SK-N-SH (cell line): ENCODE results near the gene TUBA1B. TPM values are rescaled to one million over a fixed set of nuclear protein-coding genes. Genes with fewer than 3 reads are reported as not detected.

Experiments
- CTCF ChIA-PET: fragments of 300-600, 350-600 bp; formaldehyde crosslinking; extraction: SDS; loops from one replicate; lab custom pipeline; 2021; lab: Yijun Ruan, JAX
- POLR2A ChIA-PET: fragments of 350-600 bp; sonication (Branson Sonifier 250); formaldehyde crosslinking; extraction: SDS; loops from one replicate; lab custom pipeline; 2020; ENCODE audit warnings: antibody characterized with exemption, inconsistent platforms; lab: Yijun Ruan, JAX
- DNase-seq: peaks from one replicate; pipeline ENCODE4 v3.0.0; 2012
- H2AFZ ChIP-seq: fragments of 200-600 bp; sonication (generic); 2 replicates; pipeline ENCODE4 v1.8.1; 2016; ENCODE audit warnings: antibody characterized with exemption, mild to moderate bottlenecking, low read depth
- H3F3A ChIP-seq: fragments of 200-600 bp; sonication (generic); replicated peaks from 2 replicates; pipeline ENCODE3; 2016; ENCODE audit warnings: antibody characterized with exemption, mild to moderate bottlenecking; ENCODE audit not compliant: insufficient read depth
- H3K27ac ChIP-seq, 2 experiments: fragments of 200-500 bp in 1 of 2; fragments of 200-600 bp in 1 of 2; sonication (Bioruptor generic) in 1 of 2; sonication (generic), shearing (Covaris generic) in 1 of 2; 2 replicates each; pipeline versions ENCODE4 v1.5.1 to v1.6.1; 2014 to 2016; ENCODE audit warnings: low read depth in 2 of 2, inconsistent platforms in 1 of 2, low read length in 1 of 2, mild to moderate bottlenecking in 1 of 2, mixed read lengths in 1 of 2
- H3K27me3 ChIP-seq: fragments of 200-600 bp; sonication (generic), shearing (Covaris generic); 2 replicates; pipeline ENCODE4 v1.6.1; 2016; ENCODE audit warnings: mixed run types; ENCODE audit not compliant: insufficient read depth
- H3K36me3 ChIP-seq, 2 experiments: fragments of 200-500 bp in 1 of 2; fragments of 200-600 bp in 1 of 2; sonication (Bioruptor generic) in 1 of 2; sonication (generic) in 1 of 2; replicated peaks in 1 of 2; 2 replicates each; pipeline versions ENCODE3 to v1.5.1; 2014 to 2016; ENCODE audit warnings: low read length in 1 of 2, mild to moderate bottlenecking in 1 of 2; ENCODE audit not compliant: insufficient read depth in 2 of 2, control insufficient read depth in 1 of 2
- H3K4me1 ChIP-seq, 2 experiments: fragments of 200-500 bp in 1 of 2; fragments of 200-600 bp in 1 of 2; sonication (Bioruptor generic) in 1 of 2; sonication (generic), shearing (Covaris generic) in 1 of 2; 2 replicates each; pipeline versions ENCODE4 v1.5.1 to v1.6.1; 2014 to 2016; ENCODE audit warnings: low read depth in 1 of 2, low read length in 1 of 2, mixed run types in 1 of 2; ENCODE audit not compliant: insufficient read depth in 2 of 2, control insufficient read depth in 1 of 2
- H3K4me2 ChIP-seq: fragments of 200-600 bp; sonication (generic), shearing (Covaris generic); 2 replicates; pipeline ENCODE4 v1.6.1; 2017; ENCODE audit warnings: mixed run types
- H3K4me3 ChIP-seq, 2 experiments: fragments of 200-500 bp in 1 of 2; fragments of 200-600 bp in 1 of 2; sonication (Bioruptor generic) in 1 of 2; sonication (generic), shearing (Covaris generic) in 1 of 2; 2 replicates each; pipeline versions ENCODE4 v1.5.1 to v1.8.1; 2014 to 2016; ENCODE audit warnings: low read depth in 2 of 2, inconsistent platforms in 1 of 2, low read length in 1 of 2, mild to moderate bottlenecking in 1 of 2, mixed read lengths in 1 of 2, moderate library complexity in 1 of 2
- H3K79me2 ChIP-seq: fragments of 200-600 bp; sonication (generic); 2 replicates; pipeline ENCODE4 v1.8.1; 2017; ENCODE audit warnings: mild to moderate bottlenecking; ENCODE audit not compliant: insufficient read depth
- H3K9ac ChIP-seq: fragments of 200-600 bp; sonication (generic); 2 replicates; pipeline ENCODE4 v1.6.1; 2017; ENCODE audit warnings: mixed run types
- H3K9me2 ChIP-seq: fragments of 200-600 bp; sonication (generic); 2 replicates; pipeline ENCODE4 v1.6.1; 2017; ENCODE audit warnings: mixed run types
- H3K9me3 ChIP-seq: fragments of 200-600 bp; sonication (generic); 2 replicates; pipeline ENCODE4 v1.6.1; 2017; ENCODE audit warnings: mixed run types, mild to moderate bottlenecking, moderate library complexity
- H4K20me1 ChIP-seq: fragments of 200-600 bp; sonication (generic); 2 replicates; pipeline ENCODE4 v1.6.1; 2017; ENCODE audit warnings: mild to moderate bottlenecking, mixed run types; ENCODE audit not compliant: insufficient read depth
- CHD2 ChIP-seq: fragments of 150-350 bp; IDR thresholded peaks from 2 replicates; pipeline ENCODE4 v1.6.1; 2018; ENCODE audit warnings: low read length; ENCODE audit not compliant: partially characterized antibody
- CTCF ChIP-seq: fragments of 200-600 bp; sonication (generic); IDR thresholded peaks from 2 replicates; pipeline ENCODE4 v1.6.1; 2017; ENCODE audit warnings: antibody characterized with exemption, mild to moderate bottlenecking, moderate library complexity
- FOXJ3 ChIP-seq: sonication (generic); formaldehyde crosslinking; IDR thresholded peaks from 2 replicates; pipeline ENCODE4 v1.5.1; 2020; ENCODE audit warnings: mild to moderate bottlenecking, missing genetic modification reagents
- GABPA ChIP-seq: IDR thresholded peaks from 2 replicates; pipeline ENCODE4 v1.4.0; 2012; ENCODE audit warnings: low read depth, mild to moderate bottlenecking
- GATA2 ChIP-seq: sonication (generic); formaldehyde crosslinking; IDR thresholded peaks from 2 replicates; pipeline ENCODE4 v1.5.0; 2020; ENCODE audit warnings: mild to moderate bottlenecking, missing genetic modification reagents
- IRF3 ChIP-seq: fragments of 150-350 bp; IDR thresholded peaks from 2 replicates; pipeline ENCODE4 v1.6.1; 2016; ENCODE audit warnings: mild to moderate bottlenecking, low read depth, low read length
- MEF2A ChIP-seq: IDR thresholded peaks from 2 replicates; pipeline ENCODE4 v1.4.0; 2012; ENCODE audit warnings: low read depth, borderline replicate concordance
- NFIC ChIP-seq: IDR thresholded peaks from 2 replicates; pipeline ENCODE4 v1.4.0; 2012; ENCODE audit warnings: borderline replicate concordance
- NRF1 ChIP-seq: IDR thresholded peaks from 2 replicates; pipeline ENCODE4 v1.6.1; 2012; ENCODE audit warnings: low read depth, mild to moderate bottlenecking, low read length
- PBX3 ChIP-seq: IDR thresholded peaks from 2 replicates; pipeline ENCODE4; 2012
- RAD21 ChIP-seq: IDR thresholded peaks from 2 replicates; pipeline ENCODE4 v1.6.1; 2012; ENCODE audit warnings: mild to moderate bottlenecking, low read length
- RCOR1 ChIP-seq: fragments of 150-350 bp; IDR thresholded peaks from 2 replicates; pipeline ENCODE4 v1.6.1; 2017; ENCODE audit warnings: antibody characterized with exemption, low read length
- REST ChIP-seq: IDR thresholded peaks from 2 replicates; pipeline ENCODE4 v1.6.1; 2012; ENCODE audit warnings: mild to moderate bottlenecking, low read depth, low read length, moderate library complexity
- RFX5 ChIP-seq: IDR thresholded peaks from 2 replicates; pipeline ENCODE4 v1.6.1; 2012; ENCODE audit warnings: mild to moderate bottlenecking, improper control_type of control experiment, low read length
- SIN3A ChIP-seq: IDR thresholded peaks from 2 replicates; pipeline ENCODE4 v1.6.1; 2012; ENCODE audit warnings: low read depth, mild to moderate bottlenecking, low read length, moderate library complexity, borderline replicate concordance
- SMC3 ChIP-seq: IDR thresholded peaks from 2 replicates; pipeline ENCODE4 v1.6.1; 2012; ENCODE audit warnings: low read depth, low read length, improper control_type of control experiment
- USF1 ChIP-seq: IDR thresholded peaks from 2 replicates; pipeline ENCODE4 v1.4.0; 2012; ENCODE audit warnings: low read depth, borderline replicate concordance
- YY1 ChIP-seq: IDR thresholded peaks from 2 replicates; pipeline ENCODE4 v1.4.0; 2012; ENCODE audit warnings: low read depth, mild to moderate bottlenecking
- WGBS: methylation state at CpG from one replicate; pipeline ENCODE4 v1.1.6; 2017; ENCODE audit warnings: low lambda C conversion rate; 5-methylcytosine and 5-hydroxymethylcytosine counted together
- polyA plus RNA-seq, 3 experiments: library from polyadenylated mRNA; depleted of rRNA; stranded (reverse); fragments of >200 nt; gene quantifications; 2 replicates each; pipeline ENCODE4 v1.2.3, GENCODE V29; 2012

The TUBA1B gene
- polyA plus RNA-seq, 1 of the 3 experiments (the other 2 are of a cell fraction), result 2,454 TPM

GRCh38 chr12:49121047-49121696, 10.0 kb downstream of the TUBA1B start:
- DNase-seq, result peak; percentile 77
- Histone ChIP-seq H3K79me2 (no peaks in the 10 kb centered on the region), H3K4me2 (no peak overlapping the region), H3K9me2 (no peaks in the 10 kb centered on the region), H3K36me3 (no peaks in the 10 kb centered on the region), H3K4me3 (no peak overlapping the region; a peak in 1 of 4 replicates), H3K9me3 (no peaks in the 10 kb centered on the region), H3K9ac (no peak overlapping the region), H3K4me1 (no peaks in the 10 kb centered on the region; a peak in 1 of 4 replicates)
- CTCF ChIA-PET, result interaction anchor here (0.5 to 10.3 kb wide), 20 partner anchors 9 to 124 kb away, joined by 3 to 147 read pairs (median 6); partner anchors contain the start of genes DHH, LMBR1L and TUBA1B
- POLR2A ChIA-PET, result interaction anchor here (0.8 to 2.0 kb wide), 4 partner anchors 10 to 67 kb away, joined by 3 to 11 read pairs (median 4); partner anchors contain the start of genes RHEBL1 and TUBA1B
- WGBS, result 18% methylated on average over 6 of the region's 6 CpGs
- TF ChIP-seq CHD2 (no peak), SMC3 (peak; percentile 75), GABPA (no peak), GATA2 (CRISPR knock-in tag) (no peak), RFX5 (no peak), NRF1 (no peak), PBX3 (no peak), MEF2A (no peak), USF1 (no peak), SIN3A (no peak), REST (no peak), RAD21 (peak; percentile 85), IRF3 (no peak), NFIC (no peak), FOXJ3 (CRISPR knock-in tag) (no peak), YY1 (no peak), RCOR1 (no peak), CTCF (peak; percentile 72)
- TF ChIP-seq, all 33 proteins: peak for 3
- Histone ChIP-seq H4K20me1 (peaks cover 1% of the 10 kb centered on the region; the same call in 1 of the 2 replicates), H3K27ac (no peak overlapping the region), H3K27me3 (no peaks in the 10 kb centered on the region), H2AFZ (peak overlapping the region; percentile 64), H3F3A (peaks cover 9% of the 10 kb centered on the region)
